Fibroblast of lung (primary cell): Measurements from ENCODE around the gene LARGE2. TPM values are rescaled to one million over a fixed set of nuclear protein-coding genes. Genes with fewer than 3 reads are reported as not detected.

ENCODE experiments used
- DNase-seq, 2 donors: peaks; one replicate each; pipeline versions ENCODE4 v3.0.0 to v3.0.0-alpha.2; 2010; ENCODE audit warnings: low read depth in 2 of 2
- H2AFZ ChIP-seq: 2 replicates; pipeline ENCODE4 v1.5.1; 2012; ENCODE audit warnings: low read length, control low read depth, inconsistent platforms
- H3K27ac ChIP-seq: 2 replicates; pipeline ENCODE4 v1.5.1; 2011; ENCODE audit warnings: low read length, control low read depth; ENCODE audit not compliant: insufficient read depth
- H3K27me3 ChIP-seq: 2 replicates; pipeline ENCODE4 v1.5.1; 2011; ENCODE audit warnings: mild to moderate bottlenecking, low read length; ENCODE audit not compliant: control insufficient read depth, insufficient read depth
- H3K36me3 ChIP-seq: 2 replicates; pipeline ENCODE4 v1.5.1; 2011; ENCODE audit warnings: low read length; ENCODE audit not compliant: control insufficient read depth, insufficient read depth
- H3K4me1 ChIP-seq: 2 replicates; pipeline ENCODE4 v1.5.1; 2011; ENCODE audit warnings: low read length; ENCODE audit not compliant: control insufficient read depth, insufficient read depth; ENCODE audit errors: extremely low read depth
- H3K4me2 ChIP-seq: 2 replicates; pipeline ENCODE4 v1.5.1; 2011; ENCODE audit warnings: low read length, control low read depth; ENCODE audit not compliant: insufficient read depth; ENCODE audit errors: extremely low read depth
- H3K4me3 ChIP-seq, 4 experiments: fragments of 200-600 bp in 1 of 4; sonication (generic) in 1 of 4; replicated peaks in 1 of 4; 2 replicates each; pipeline ENCODE4 v1.5.1; 2011 to 2016; ENCODE audit warnings: low read length in 4 of 4, low read depth in 3 of 4, mild to moderate bottlenecking in 3 of 4, control low read depth in 2 of 4, inconsistent platforms in 1 of 4, mixed read lengths in 1 of 4; ENCODE audit not compliant: insufficient read depth in 1 of 4; ENCODE audit errors: control extremely low read depth in 1 of 4
- H3K79me2 ChIP-seq: 2 replicates; pipeline ENCODE4 v1.5.1; 2012; ENCODE audit warnings: mild to moderate bottlenecking, low read length, inconsistent platforms; ENCODE audit not compliant: control insufficient read depth, insufficient read depth
- H3K9ac ChIP-seq: 2 replicates; pipeline ENCODE4 v1.5.1; 2011; ENCODE audit warnings: mild to moderate bottlenecking, low read length, control low read depth; ENCODE audit not compliant: insufficient read depth
- H3K9me3 ChIP-seq: 2 replicates; pipeline ENCODE4 v1.5.1; 2012; ENCODE audit warnings: low read depth, low read length; ENCODE audit not compliant: control insufficient read depth, insufficient read depth
- H4K20me1 ChIP-seq: 2 replicates; pipeline ENCODE4 v1.5.1; 2011; ENCODE audit warnings: low read length; ENCODE audit not compliant: control insufficient read depth, insufficient read depth; ENCODE audit errors: extremely low read depth
- EZH2 ChIP-seq: IDR thresholded peaks from 2 replicates; pipeline ENCODE4 v1.5.1; 2012; ENCODE audit warnings: low read length, control low read depth, mild to moderate bottlenecking; ENCODE audit errors: missing control alignments
- polyA plus RNA-seq, 2 donors: library from polyadenylated mRNA; depleted of rRNA in 1 of 2; stranded (reverse) in 1 of 2; unstranded in 1 of 2; fragments of >200 nt; gene quantifications; 2 replicates each; pipeline ENCODE4 v1.2.1, GENCODE V29; 2011 to 2012; ENCODE audit warnings: missing spikeins in 1 of 2
- total RNA-seq: library from RNA; depleted of rRNA; stranded (reverse); fragments of >200 nt; gene quantifications from 2 replicates; pipeline ENCODE4 v1.2.1, GENCODE V29; 2014
- TF ChIP-seq, protein P1 (sequence below), 2 donors: IDR thresholded peaks in 1 of 2; conservative IDR thresholded peaks in 1 of 2; 1 replicate in 1 of 2; 2 replicates in 1 of 2; pipeline ENCODE4 v1.5.1; 2011 to 2012; ENCODE audit warnings: low read length in 2 of 2, control low read depth in 1 of 2, inconsistent platforms in 1 of 2, low read depth in 1 of 2, mild to moderate bottlenecking in 1 of 2

The LARGE2 gene
- total and polyA plus RNA-seq, 2 donors (not counting 1 experiment from before 2014, with no cell fraction given), result not detected

DNA sequence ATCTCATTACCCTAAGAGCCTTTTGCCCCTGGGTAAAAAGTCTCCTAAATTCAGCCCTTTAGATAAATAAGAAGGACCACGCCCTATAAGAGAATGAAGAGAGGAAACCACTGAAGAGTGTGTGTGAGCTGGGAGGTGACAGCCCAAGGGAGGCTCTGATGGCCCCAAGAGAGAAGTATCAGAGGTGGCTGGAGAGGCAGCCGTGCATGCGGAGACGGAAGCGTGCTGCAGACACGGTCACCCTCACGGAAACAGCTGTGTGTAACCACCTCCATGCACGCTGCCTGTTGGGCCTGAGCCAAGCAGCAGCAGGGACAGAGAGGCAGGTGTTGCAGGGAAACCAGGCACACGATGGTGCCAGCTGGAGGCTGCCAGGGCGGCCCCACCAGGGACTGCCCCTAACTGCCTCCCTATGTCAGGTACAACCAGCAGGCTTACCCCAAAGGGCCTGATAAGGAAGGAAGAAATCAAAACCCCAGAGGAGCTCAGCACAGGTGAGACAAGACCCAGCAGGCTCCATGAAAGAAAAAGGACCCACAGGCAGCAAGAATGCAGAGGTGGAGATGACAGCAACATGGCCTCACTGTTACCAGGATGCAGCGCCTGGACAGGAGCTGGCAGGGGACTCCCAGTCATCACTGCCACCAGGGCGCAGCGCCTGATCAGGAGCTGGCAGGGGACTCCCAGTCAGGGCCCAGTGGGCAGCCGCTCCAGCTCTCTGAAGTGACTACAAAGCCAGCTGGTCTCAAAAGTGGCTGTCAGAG lies 7.8 kb downstream of the LARGE2 start:
- TF ChIP-seq, protein P1, sequence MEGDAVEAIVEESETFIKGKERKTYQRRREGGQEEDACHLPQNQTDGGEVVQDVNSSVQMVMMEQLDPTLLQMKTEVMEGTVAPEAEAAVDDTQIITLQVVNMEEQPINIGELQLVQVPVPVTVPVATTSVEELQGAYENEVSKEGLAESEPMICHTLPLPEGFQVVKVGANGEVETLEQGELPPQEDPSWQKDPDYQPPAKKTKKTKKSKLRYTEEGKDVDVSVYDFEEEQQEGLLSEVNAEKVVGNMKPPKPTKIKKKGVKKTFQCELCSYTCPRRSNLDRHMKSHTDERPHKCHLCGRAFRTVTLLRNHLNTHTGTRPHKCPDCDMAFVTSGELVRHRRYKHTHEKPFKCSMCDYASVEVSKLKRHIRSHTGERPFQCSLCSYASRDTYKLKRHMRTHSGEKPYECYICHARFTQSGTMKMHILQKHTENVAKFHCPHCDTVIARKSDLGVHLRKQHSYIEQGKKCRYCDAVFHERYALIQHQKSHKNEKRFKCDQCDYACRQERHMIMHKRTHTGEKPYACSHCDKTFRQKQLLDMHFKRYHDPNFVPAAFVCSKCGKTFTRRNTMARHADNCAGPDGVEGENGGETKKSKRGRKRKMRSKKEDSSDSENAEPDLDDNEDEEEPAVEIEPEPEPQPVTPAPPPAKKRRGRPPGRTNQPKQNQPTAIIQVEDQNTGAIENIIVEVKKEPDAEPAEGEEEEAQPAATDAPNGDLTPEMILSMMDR (conservative IDR thresholded peaks at IDR 0.05 in 1 of 2, IDR thresholded peaks at IDR 0.05 in 1 of 2; ENCODE audit: low read depth in 1 of 2, low read length in 2 of 2), result no peak
- TF ChIP-seq EZH2, result no peak
- no peak for DNase-seq
- H3K4me3 ChIP-seq, result no peak overlapping the region
- H4K20me1 ChIP-seq, result no peaks in the 10 kb centered on the region
- no peak overlapping the region for H2AFZ ChIP-seq
- no peak overlapping the region for H3K27ac ChIP-seq
- H3K9me3 ChIP-seq, result no peaks in the 10 kb centered on the region
- H3K79me2 ChIP-seq, result no peaks in the 10 kb centered on the region
- H3K4me2 ChIP-seq, result no peak overlapping the region
- peaks cover 8% of the 10 kb centered on the region for H3K27me3 ChIP-seq
- H3K9ac ChIP-seq, result no peak overlapping the region
- no peaks in the 10 kb centered on the region for H3K4me1 ChIP-seq
- H3K36me3 ChIP-seq, result peaks cover 4% of the 10 kb centered on the region

DNA sequence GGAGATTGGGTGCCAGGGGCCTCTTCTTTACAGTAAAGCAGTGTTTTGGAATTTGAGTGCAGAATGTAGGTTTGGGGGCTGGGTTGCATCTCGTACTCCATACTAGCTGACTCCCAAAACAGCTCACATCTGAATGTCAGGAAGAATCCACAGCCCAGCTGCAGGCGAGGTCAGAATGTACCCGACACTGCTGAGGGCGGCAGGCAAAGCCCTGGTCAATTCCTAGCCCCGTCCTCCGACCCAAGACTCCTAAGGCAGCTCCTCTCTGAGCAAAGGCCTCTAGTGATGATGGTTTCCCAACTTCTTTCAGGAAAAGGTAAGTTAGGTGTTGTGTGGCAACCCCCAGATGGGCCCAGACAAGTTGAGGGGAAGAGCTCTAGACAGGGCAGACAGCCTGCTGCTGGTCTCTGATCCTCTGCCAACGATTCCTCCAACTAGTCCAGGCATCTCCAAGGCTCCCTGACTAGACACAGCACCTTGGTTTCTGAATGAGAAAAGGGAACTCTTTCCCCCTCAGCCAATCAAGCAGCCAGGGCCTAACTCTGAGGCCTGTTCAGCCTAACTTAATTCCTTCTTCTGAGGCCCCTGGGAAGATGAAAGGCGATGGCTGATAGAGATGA lies 8.6 kb downstream of the LARGE2 start:
- no peak for TF ChIP-seq EZH2
- TF ChIP-seq, protein P1 (conservative IDR thresholded peaks at IDR 0.05 in 1 of 2, IDR thresholded peaks at IDR 0.05 in 1 of 2; ENCODE audit: low read depth in 1 of 2, low read length in 2 of 2), result no peak
- Histone ChIP-seq H3K9me3 (no peaks in the 10 kb centered on the region), H3K9ac (no peak overlapping the region), H3K4me3 (no peak overlapping the region), H3K79me2 (no peaks in the 10 kb centered on the region), H3K36me3 (peaks cover 4% of the 10 kb centered on the region), H3K27me3 (peaks cover 6% of the 10 kb centered on the region), H4K20me1 (no peaks in the 10 kb centered on the region), H3K27ac (no peak overlapping the region), H2AFZ (no peak overlapping the region), H3K4me1 (no peaks in the 10 kb centered on the region), H3K4me2 (no peak overlapping the region)
- DNase-seq, result no peak

- Histone ChIP-seq H3K4me1 (no peaks in the 10 kb centered on the region), H3K4me3 (no peak overlapping the region)
- TF ChIP-seq EZH2, result no peak
- TF ChIP-seq, protein P1 (conservative IDR thresholded peaks at IDR 0.05 in 1 of 2, IDR thresholded peaks at IDR 0.05 in 1 of 2; ENCODE audit: low read depth in 1 of 2, low read length in 2 of 2), result no peak
Measured at GRCh38 chr11:45931739-45932138, 9.3 kb downstream of the LARGE2 start.

More at GRCh38 chr11:45931739-45932138, 9.3 kb downstream of the LARGE2 start:
- no peak overlapping the region for H3K27ac ChIP-seq
- no peaks in the 10 kb centered on the region for H3K79me2 ChIP-seq
- no peak overlapping the region for H3K9ac ChIP-seq
- peaks cover 4% of the 10 kb centered on the region for H3K36me3 ChIP-seq
- no peaks in the 10 kb centered on the region for H4K20me1 ChIP-seq
- no peak overlapping the region for H2AFZ ChIP-seq
- no peak for DNase-seq
- H3K27me3 ChIP-seq, result no peaks in the 10 kb centered on the region
- H3K4me2 ChIP-seq, result no peak overlapping the region
- no peaks in the 10 kb centered on the region for H3K9me3 ChIP-seq
